Hematopoietic multipotent progenitor cell (in vitro differentiated cells): ENCODE data around the gene TREX2. TPM values are rescaled to one million over a fixed set of nuclear protein-coding genes. Genes with fewer than 3 reads are reported as not detected.

Experiments used
- DNase-seq, 3 donors: peaks; one replicate each; pipeline ENCODE4 v3.0.0-alpha.2; 2011 to 2015; ENCODE audit warnings: low read depth in 2 of 3, low spot score in 2 of 3
- total RNA-seq: library from RNA; depleted of rRNA; stranded (reverse); fragments of >200 nt; gene quantifications from one replicate; pipeline ENCODE4 v1.2.3, GENCODE V29; 2012

The TREX2 gene
- total RNA-seq, 1 donor, result 4.3 TPM

GRCh38 chrX:153440556-153441135, 5.2 kb downstream of the TREX2 start:
- DNase-seq, result no peak

GRCh38 chrX:153439977-153440376, 5.9 kb downstream of the TREX2 start:
- DNase-seq, result no peak

GRCh38 chrX:153438532-153438931, 7.3 kb downstream of the TREX2 start:
- peak in 1 of 3 donors; percentile 36 for DNase-seq

- no peak for DNase-seq
Observed at GRCh38 chrX:153435845-153436244, 10.0 kb downstream of the TREX2 start.

- DNase-seq, result no peak
Observed at GRCh38 chrX:153434801-153435200, 11.1 kb downstream of the TREX2 start.

- no peak for DNase-seq
Observed at GRCh38 chrX:153433781-153434285, 12.0 kb downstream of the TREX2 start.

GRCh38 chrX:153433161-153433680, 12.6 kb downstream of the TREX2 start:
- no peak for DNase-seq

- DNase-seq, result no peak
Observed at GRCh38 chrX:153430796-153431195, 15.1 kb downstream of the TREX2 start.

- no peak for DNase-seq
Observed at GRCh38 chrX:153426204-153426603, 19.7 kb downstream of the TREX2 start.

- DNase-seq, result no peak
Observed at GRCh38 chrX:153423652-153424051, 22.2 kb downstream of the TREX2 start.

GRCh38 chrX:153421856-153422255, 24.0 kb downstream of the TREX2 start:
- no peak for DNase-seq

- DNase-seq, result no peak
Observed at GRCh38 chrX:153420851-153421599, 24.8 kb downstream of the TREX2 start.

- no peak for DNase-seq
Observed at GRCh38 chrX:153417637-153418036, 28.2 kb downstream of the TREX2 start.

- DNase-seq, result no peak
Observed at GRCh38 chrX:153416781-153417450, 28.9 kb downstream of the TREX2 start.

- DNase-seq, result no peak
Observed at GRCh38 chrX:153414856-153415510, 30.9 kb downstream of the TREX2 start.

GRCh38 chrX:153413731-153414130, 32.1 kb downstream of the TREX2 start:
- no peak for DNase-seq

GRCh38 chrX:153412746-153413720, 32.8 kb downstream of the TREX2 start:
- no peak for DNase-seq

- no peak for DNase-seq
Observed at GRCh38 chrX:153411988-153412574, 33.8 kb downstream of the TREX2 start.

- peak in 2 of 3 donors; percentile 33 to 48 for DNase-seq
Observed at GRCh38 chrX:153411255-153411987, 34.4 kb downstream of the TREX2 start, which contains the start of gene ZFP92. ZFP92 (plus strand) TSS chrX:153411472; CDS start chrX:153418323, 6,851 bp downstream.
